ENCODE results near the gene PRKN. TPM values are rescaled to one million over a fixed set of nuclear protein-coding genes. Genes with fewer than 3 reads are reported as not detected.

PRKN gene
- total RNA-seq, 1 donor from 2014 or later = 2.8 TPM

- no peak for TF ChIP-seq EZH2 (IDR thresholded peaks at IDR 0.05)
- TF ChIP-seq CTCF (IDR thresholded peaks at IDR 0.05) = no peak
- TF ChIP-seq EZH2phosphoT487 (IDR thresholded peaks at IDR 0.05) = no peak
- H3K27ac ChIP-seq = no peak overlapping the region
These were observed 1077.7 kb downstream of the PRKN start for GRCh38 chr6:161649841-161650240.

GRCh38 chr6:161649068-161649467 is 1078.5 kb downstream of the PRKN start:
- Histone ChIP-seq H3K9ac (no peak overlapping the region), H3K79me2 (ENCODE audit: low read depth) (no peaks in the 10 kb centered on the region), H3F3A (ENCODE audit: low read depth) (no peaks in the 10 kb centered on the region), H3K4me1 (no peaks in the 10 kb centered on the region), H3K4me2 (no peak overlapping the region), H3K4me3 (no peak overlapping the region), H2AFZ (replicated peaks) (no peak overlapping the region), H3K9me3 (ENCODE audit: low read depth) (no peaks in the 10 kb centered on the region), H4K20me1 (ENCODE audit: low read depth) (no peaks in the 10 kb centered on the region), H3K36me3 (no peaks in the 10 kb centered on the region), H3K27me3 (no peaks in the 10 kb centered on the region), H3K27ac (no peak overlapping the region)
- no peak for DNase-seq (ENCODE audit: low spot score)
- Mint-ChIP-seq H3K9me3 (no peaks in the 10 kb centered on the region), H3K4me3 (no peak overlapping the region), H3K36me3 (no peaks in the 10 kb centered on the region), H3K4me1 (no peaks in the 10 kb centered on the region), H3K27ac (no peak overlapping the region), H3K27me3 (ENCODE audit: insufficient read depth, low read depth) (peaks cover 2% of the 10 kb centered on the region)
- TF ChIP-seq CTCF (IDR thresholded peaks at IDR 0.05) (no peak), EZH2phosphoT487 (IDR thresholded peaks at IDR 0.05) (no peak), EZH2 (IDR thresholded peaks at IDR 0.05) (no peak)

More at GRCh38 chr6:161649841-161650240, 1077.7 kb downstream of the PRKN start:
- H3K79me2 ChIP-seq (ENCODE audit: low read depth) = no peaks in the 10 kb centered on the region
- no peak overlapping the region for H3K9ac ChIP-seq
- H3K4me3 ChIP-seq = no peak overlapping the region
- H2AFZ ChIP-seq (replicated peaks) = no peak overlapping the region
- H3K36me3 ChIP-seq = no peaks in the 10 kb centered on the region
- Mint-ChIP-seq H3K4me3 (no peak overlapping the region), H3K36me3 (no peaks in the 10 kb centered on the region), H3K27ac (no peak overlapping the region), H3K9me3 (no peaks in the 10 kb centered on the region), H3K27me3 (ENCODE audit: insufficient read depth, low read depth) (peaks cover 2% of the 10 kb centered on the region), H3K4me1 (no peaks in the 10 kb centered on the region)
- no peak overlapping the region for H3K4me2 ChIP-seq
- no peaks in the 10 kb centered on the region for H3F3A ChIP-seq (ENCODE audit: low read depth)
- no peak for DNase-seq (ENCODE audit: low spot score)
- no peaks in the 10 kb centered on the region for H4K20me1 ChIP-seq (ENCODE audit: low read depth)
- no peaks in the 10 kb centered on the region for H3K4me1 ChIP-seq
- no peaks in the 10 kb centered on the region for H3K27me3 ChIP-seq
- H3K9me3 ChIP-seq (ENCODE audit: low read depth) = no peaks in the 10 kb centered on the region

DNA sequence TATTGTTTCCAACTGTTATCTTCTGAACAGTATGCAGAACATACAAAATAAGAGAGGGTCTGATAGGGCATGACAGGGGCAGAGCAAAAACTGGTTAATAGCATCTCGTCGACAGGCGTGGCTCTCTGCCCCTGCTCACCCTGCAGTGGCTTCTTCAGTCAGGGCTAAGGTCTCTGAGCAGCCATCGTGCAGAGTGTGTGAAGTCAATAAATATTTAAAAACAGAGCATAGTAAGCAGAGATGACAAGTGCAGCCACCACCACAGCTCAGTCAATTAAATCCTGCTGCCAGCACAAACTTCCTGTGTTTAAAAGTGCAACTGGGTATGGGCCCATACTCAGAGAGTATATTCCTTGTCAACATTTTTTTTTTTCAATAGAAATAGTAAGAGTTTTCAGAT is 1080.3 kb downstream of the PRKN start:
- Mint-ChIP-seq H3K4me3 (no peak overlapping the region), H3K27me3 (ENCODE audit: insufficient read depth, low read depth) (peaks cover 2% of the 10 kb centered on the region), H3K27ac (no peak overlapping the region), H3K9me3 (no peaks in the 10 kb centered on the region), H3K36me3 (no peaks in the 10 kb centered on the region), H3K4me1 (no peaks in the 10 kb centered on the region)
- Histone ChIP-seq H3F3A (ENCODE audit: low read depth) (no peaks in the 10 kb centered on the region), H3K4me3 (no peak overlapping the region), H3K79me2 (ENCODE audit: low read depth) (no peaks in the 10 kb centered on the region), H3K27me3 (no peaks in the 10 kb centered on the region), H3K36me3 (no peaks in the 10 kb centered on the region), H4K20me1 (ENCODE audit: low read depth) (no peaks in the 10 kb centered on the region), H3K27ac (no peak overlapping the region), H3K9ac (no peak overlapping the region), H3K4me2 (no peak overlapping the region), H3K4me1 (no peaks in the 10 kb centered on the region), H3K9me3 (ENCODE audit: low read depth) (no peaks in the 10 kb centered on the region), H2AFZ (replicated peaks) (no peak overlapping the region)
- TF ChIP-seq EZH2 (IDR thresholded peaks at IDR 0.05) = no peak
- TF ChIP-seq CTCF (IDR thresholded peaks at IDR 0.05) = no peak
- TF ChIP-seq EZH2phosphoT487 (IDR thresholded peaks at IDR 0.05) = no peak
- DNase-seq (ENCODE audit: low spot score) = no peak

All from neural progenitor cell (in vitro differentiated cells).